OCI-LY3 (cell line): ENCODE results near the gene TAX1BP1.

Source experiments
- H2AFZ ChIP-seq: fragments of 200-600, 300-600 bp; shearing (Covaris generic); 2 replicates; pipeline ENCODE4 v1.6.0; 2014; ENCODE audit warnings: antibody characterized with exemption, low read depth, low read length
- H3K27ac ChIP-seq: fragments of 200-600, 300-600 bp; sonication (generic); 2 replicates; pipeline ENCODE4 v1.5.1; 2014; ENCODE audit warnings: mild to moderate bottlenecking, low read length, moderate library complexity, mixed read lengths
- H3K27me3 ChIP-seq: fragments of 200-600, 300-600 bp; sonication (generic); 2 replicates; pipeline ENCODE4 v1.6.1; 2014; ENCODE audit warnings: low read depth, low read length, mixed read lengths
- H3K36me3 ChIP-seq: fragments of 200-600, 300-600 bp; sonication (generic); replicated peaks from 2 replicates; pipeline ENCODE3; 2014; ENCODE audit warnings: low read depth, low read length, mixed read lengths
- H3K4me1 ChIP-seq: fragments of 300-600, 200-600 bp; sonication (generic); 2 replicates; pipeline ENCODE4 v1.6.1; 2014; ENCODE audit warnings: low read length, mixed read lengths
- H3K4me2 ChIP-seq: fragments of 200-600, 300-600 bp; sonication (generic); 2 replicates; pipeline ENCODE4 v1.6.1; 2014; ENCODE audit warnings: low read length, mixed read lengths
- H3K4me3 ChIP-seq: fragments of 300-600, 200-600 bp; sonication (generic); 2 replicates; pipeline ENCODE4 v1.5.1; 2014; ENCODE audit warnings: antibody characterized with exemption, mild to moderate bottlenecking, low read length, moderate library complexity
- H3K79me2 ChIP-seq: fragments of 300-600, 200-600 bp; shearing (Covaris generic); 2 replicates; pipeline ENCODE4 v1.6.1; 2014; ENCODE audit warnings: mild to moderate bottlenecking, low read length, mixed read lengths
- H3K9ac ChIP-seq: fragments of 300-600, 200-600 bp; shearing (Covaris generic); 2 replicates; pipeline ENCODE4 v1.6.0; 2014; ENCODE audit warnings: mild to moderate bottlenecking, low read length, moderate library complexity
- H3K9me3 ChIP-seq: fragments of 200-600, 300-600 bp; shearing (Covaris generic); 2 replicates; pipeline ENCODE4 v1.6.1; 2014; ENCODE audit warnings: low read length, mixed read lengths; ENCODE audit not compliant: insufficient read depth
- H4K20me1 ChIP-seq: fragments of 200-600, 300-600 bp; sonication (generic); 2 replicates; pipeline ENCODE4 v1.6.1; 2016; ENCODE audit warnings: low read length, mixed read lengths; ENCODE audit not compliant: insufficient read depth
- CTCF ChIP-seq: fragments of 200-600, 300-600 bp; sonication (generic); IDR thresholded peaks from 2 replicates; pipeline ENCODE4 v1.5.1; 2014; ENCODE audit warnings: antibody characterized with exemption, low read length, low read depth
- EZH2phosphoT487 ChIP-seq: fragments of 200-600 bp; shearing (Covaris generic); IDR thresholded peaks from 2 replicates; pipeline ENCODE4 v1.6.1; 2018; ENCODE audit warnings: antibody characterized with exemption, mixed run types, low read depth

The TAX1BP1 gene

GRCh38 chr7:27777662-27778061 is 37.7 kb downstream of the TAX1BP1 start:
- no peaks in the 10 kb centered on the region for H3K27me3 ChIP-seq
- H2AFZ ChIP-seq = no peak overlapping the region
- H3K36me3 ChIP-seq = no peaks in the 10 kb centered on the region
- H3K79me2 ChIP-seq = no peaks in the 10 kb centered on the region
- H3K4me3 ChIP-seq = no peak overlapping the region
- no peak overlapping the region for H3K4me2 ChIP-seq
- H3K9ac ChIP-seq = no peak overlapping the region
- TF ChIP-seq CTCF (no peak), EZH2phosphoT487 (no peak)
- H3K9me3 ChIP-seq = no peaks in the 10 kb centered on the region
- H3K27ac ChIP-seq = no peak overlapping the region
- H3K4me1 ChIP-seq = no peaks in the 10 kb centered on the region
- H4K20me1 ChIP-seq = no peaks in the 10 kb centered on the region

GRCh38 chr7:27779873-27780272 is 39.9 kb downstream of the TAX1BP1 start:
- Histone ChIP-seq H3K27ac (no peak overlapping the region), H3K9ac (no peak overlapping the region), H3K36me3 (no peaks in the 10 kb centered on the region), H3K79me2 (no peaks in the 10 kb centered on the region), H3K4me1 (no peaks in the 10 kb centered on the region), H2AFZ (no peak overlapping the region), H3K4me3 (no peak overlapping the region), H3K27me3 (no peaks in the 10 kb centered on the region), H3K4me2 (no peak overlapping the region), H4K20me1 (no peaks in the 10 kb centered on the region), H3K9me3 (no peaks in the 10 kb centered on the region)
- TF ChIP-seq EZH2phosphoT487 (no peak), CTCF (no peak)

- TF ChIP-seq EZH2phosphoT487 (no peak), CTCF (no peak)
- no peaks in the 10 kb centered on the region for H3K27me3 ChIP-seq
- no peak overlapping the region for H2AFZ ChIP-seq
- H3K27ac ChIP-seq = no peak overlapping the region
- no peaks in the 10 kb centered on the region for H4K20me1 ChIP-seq
- no peak overlapping the region for H3K9ac ChIP-seq
- H3K4me1 ChIP-seq = no peaks in the 10 kb centered on the region
- no peaks in the 10 kb centered on the region for H3K9me3 ChIP-seq
- H3K4me2 ChIP-seq = no peak overlapping the region
- no peaks in the 10 kb centered on the region for H3K79me2 ChIP-seq
- no peak overlapping the region for H3K4me3 ChIP-seq
- no peaks in the 10 kb centered on the region for H3K36me3 ChIP-seq
These were observed 41.2 kb downstream of the TAX1BP1 start for GRCh38 chr7:27781188-27781587.

GRCh38 chr7:27782849-27783248 is 42.9 kb downstream of the TAX1BP1 start:
- no peak overlapping the region for H3K4me3 ChIP-seq
- H3K4me1 ChIP-seq = no peaks in the 10 kb centered on the region
- TF ChIP-seq EZH2phosphoT487 (no peak), CTCF (no peak)
- H3K36me3 ChIP-seq = no peaks in the 10 kb centered on the region
- no peak overlapping the region for H3K9ac ChIP-seq
- no peak overlapping the region for H2AFZ ChIP-seq
- H3K79me2 ChIP-seq = no peaks in the 10 kb centered on the region
- H3K4me2 ChIP-seq = no peak overlapping the region
- H3K27me3 ChIP-seq = no peaks in the 10 kb centered on the region
- no peak overlapping the region for H3K27ac ChIP-seq
- no peaks in the 10 kb centered on the region for H4K20me1 ChIP-seq
- no peaks in the 10 kb centered on the region for H3K9me3 ChIP-seq
